Testis (tissue), 5 donors: ENCODE measurements around the gene ABCC10. TPM values are rescaled to one million over a fixed set of nuclear protein-coding genes. Genes with fewer than 3 reads are reported as not detected.
A peak's percentile ranks its signal among the peaks of the same experiment; 100 is the strongest.
"Not testable (repeated sequence)": the region's sequence is repeated elsewhere in the genome, so short reads cannot be mapped to it uniquely, and the experiment has no call there.

Experiments
- DNase-seq: peaks from one replicate; pipeline ENCODE4 v3.0.0-alpha.2; 2019
- H3K27ac ChIP-seq, 2 donors: fragments of 200-600 bp; sonication (generic); one replicate each; pipeline ENCODE4 v1.5.1; 2019
- H3K27me3 ChIP-seq: fragments of 200-600 bp; sonication (generic); one replicate; pipeline ENCODE4 v1.5.1; 2019
- H3K36me3 ChIP-seq: fragments of 200-600 bp; sonication (generic); one replicate; pipeline ENCODE4 v1.5.1; 2017; ENCODE audit warnings: low read depth; ENCODE audit errors: missing control alignments
- H3K4me1 ChIP-seq: fragments of 200-600 bp; sonication (generic); one replicate; pipeline ENCODE4 v1.5.1; 2019
- H3K4me3 ChIP-seq, 2 donors: fragments of 200-600 bp; sonication (generic); one replicate each; pipeline ENCODE4 v1.5.1; 2017 to 2019
- H3K9me3 ChIP-seq: fragments of 200-600 bp; sonication (generic); one replicate; pipeline ENCODE4 v1.5.1; 2017
- CTCF ChIP-seq, 3 experiments: fragments of 450-650 bp in 2 of 3; fragments of 200-600 bp in 1 of 3; sonication (generic) in 1 of 3; IDR thresholded peaks; one replicate each; pipeline ENCODE4 v1.5.1; 2016 to 2019; ENCODE audit warnings: antibody characterized with exemption in 3 of 3, mild to moderate bottlenecking in 2 of 3, moderate library complexity in 1 of 3
- POLR2A ChIP-seq: fragments of 450-650 bp; IDR thresholded peaks from one replicate; pipeline ENCODE4 v1.6.1; 2017; ENCODE audit warnings: antibody characterized with exemption, mild to moderate bottlenecking, moderate library complexity
- WGBS, 2 donors: methylation state at CpG; one replicate each; pipeline ENCODE4 v1.1.5; 2018; 5-methylcytosine and 5-hydroxymethylcytosine counted together
- intact Hi-C: fragments of 100-400 bp; cut with DNase I; formaldehyde crosslinking; loops from one replicate; pipeline ENCODE4 v1.15.1; 2023; ENCODE audit warnings: low total_unique reads
- long read RNA-seq, 2 donors: transcript quantifications; one replicate each; lab custom pipeline, GENCODE V29; 2026
- polyA plus RNA-seq: library from polyadenylated mRNA; stranded (reverse); fragments of 350-450 nt; fragmentation: Illumina TruSeq; extraction: RNeasy Lipid Tissue Mini Kit (QIAGEN cat#74804); gene quantifications from one replicate; pipeline ENCODE4 v1.2.3, GENCODE V29; 2014; ENCODE audit warnings: low read depth, low replicate concordance; ENCODE audit not compliant: insufficient read depth
- total RNA-seq, 2 donors: library from RNA; depleted of rRNA; stranded (reverse); fragments of >200 nt; gene quantifications; one replicate each; pipeline ENCODE4 v1.2.3, GENCODE V29; 2016

Gene ABCC10, protein sequence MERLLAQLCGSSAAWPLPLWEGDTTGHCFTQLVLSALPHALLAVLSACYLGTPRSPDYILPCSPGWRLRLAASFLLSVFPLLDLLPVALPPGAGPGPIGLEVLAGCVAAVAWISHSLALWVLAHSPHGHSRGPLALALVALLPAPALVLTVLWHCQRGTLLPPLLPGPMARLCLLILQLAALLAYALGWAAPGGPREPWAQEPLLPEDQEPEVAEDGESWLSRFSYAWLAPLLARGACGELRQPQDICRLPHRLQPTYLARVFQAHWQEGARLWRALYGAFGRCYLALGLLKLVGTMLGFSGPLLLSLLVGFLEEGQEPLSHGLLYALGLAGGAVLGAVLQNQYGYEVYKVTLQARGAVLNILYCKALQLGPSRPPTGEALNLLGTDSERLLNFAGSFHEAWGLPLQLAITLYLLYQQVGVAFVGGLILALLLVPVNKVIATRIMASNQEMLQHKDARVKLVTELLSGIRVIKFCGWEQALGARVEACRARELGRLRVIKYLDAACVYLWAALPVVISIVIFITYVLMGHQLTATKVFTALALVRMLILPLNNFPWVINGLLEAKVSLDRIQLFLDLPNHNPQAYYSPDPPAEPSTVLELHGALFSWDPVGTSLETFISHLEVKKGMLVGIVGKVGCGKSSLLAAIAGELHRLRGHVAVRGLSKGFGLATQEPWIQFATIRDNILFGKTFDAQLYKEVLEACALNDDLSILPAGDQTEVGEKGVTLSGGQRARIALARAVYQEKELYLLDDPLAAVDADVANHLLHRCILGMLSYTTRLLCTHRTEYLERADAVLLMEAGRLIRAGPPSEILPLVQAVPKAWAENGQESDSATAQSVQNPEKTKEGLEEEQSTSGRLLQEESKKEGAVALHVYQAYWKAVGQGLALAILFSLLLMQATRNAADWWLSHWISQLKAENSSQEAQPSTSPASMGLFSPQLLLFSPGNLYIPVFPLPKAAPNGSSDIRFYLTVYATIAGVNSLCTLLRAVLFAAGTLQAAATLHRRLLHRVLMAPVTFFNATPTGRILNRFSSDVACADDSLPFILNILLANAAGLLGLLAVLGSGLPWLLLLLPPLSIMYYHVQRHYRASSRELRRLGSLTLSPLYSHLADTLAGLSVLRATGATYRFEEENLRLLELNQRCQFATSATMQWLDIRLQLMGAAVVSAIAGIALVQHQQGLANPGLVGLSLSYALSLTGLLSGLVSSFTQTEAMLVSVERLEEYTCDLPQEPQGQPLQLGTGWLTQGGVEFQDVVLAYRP (N-terminal part only)
- total RNA-seq: 10 to 100 TPM; 29.2 to 34.0 TPM
- 21.0 TPM for polyA plus RNA-seq
- long read RNA-seq, donor 1, partial matches to known transcripts: 9 of 9 reads
- long read RNA-seq, donor 1, other reads (novel, unspliced or antisense): 0 of 9 reads
- long read RNA-seq, donor 2, full-length matches to known transcripts: 1 of 1 reads
- long read RNA-seq, donor 2, partial matches to known transcripts: 0 of 1 reads
- long read RNA-seq, donor 2, other reads (novel, unspliced or antisense): 0 of 1 reads

DNA sequence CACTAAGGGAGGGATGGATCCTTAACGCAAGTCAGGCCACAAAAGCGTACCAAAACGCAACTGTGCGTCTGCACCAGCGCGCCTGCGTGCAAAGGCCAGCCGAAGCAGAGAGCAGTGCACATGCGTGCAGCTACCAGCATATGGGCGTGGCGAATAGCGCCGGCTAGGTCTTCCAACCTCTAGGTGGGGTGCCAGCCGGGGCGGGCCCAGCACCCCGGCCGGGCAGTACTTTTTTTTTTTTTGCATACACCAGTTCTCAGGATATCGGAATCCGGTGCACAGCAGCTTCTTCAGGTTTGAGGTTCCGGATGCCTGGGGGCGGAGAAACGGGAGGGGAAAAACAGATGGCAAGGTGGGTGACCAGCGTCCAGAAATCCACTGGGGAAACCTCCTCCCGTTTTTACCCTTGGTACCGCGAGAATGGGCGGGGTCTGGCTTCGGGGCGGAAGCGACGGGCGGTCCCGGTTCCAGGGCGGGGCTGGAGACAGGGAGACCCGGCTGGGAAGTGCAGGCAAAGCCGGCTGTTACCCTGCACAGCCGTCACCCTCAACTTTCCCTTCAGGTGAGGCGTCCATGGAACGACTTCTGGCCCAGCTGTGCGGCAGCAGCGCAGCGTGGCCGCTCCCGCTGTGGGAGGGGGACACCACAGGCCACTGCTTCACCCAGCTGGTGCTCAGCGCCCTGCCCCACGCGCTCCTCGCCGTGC, at the start of gene ABCC10:
Gene ABCC10, plus strand, starts transcription at position 136 of the 706 bp plus-strand sequence. Its CDS starts 438 bp downstream, at position 574.
- peak; percentile 95 for DNase-seq
- H3K27me3 ChIP-seq: no peaks in the 10 kb centered on the region
- intact Hi-C loops: no loop called here
- TF ChIP-seq POLR2A (no peak), CTCF (IDR thresholded peaks at IDR 0.05) (peak in 1 of 3 experiments; percentile 32)
- H3K27ac ChIP-seq: peak within 1 kb of the TSS; percentile 68 to 86
- no peaks in the 10 kb centered on the region for H3K9me3 ChIP-seq
- peak within 1 kb of the TSS; percentile 66 to 83 for H3K4me3 ChIP-seq
- 0 to 1% methylated on average over 40 to 48 of the region's 49 CpGs for WGBS, 2 donors
- H3K36me3 ChIP-seq: no peaks in the 10 kb centered on the region
- peaks cover 6% of the 10 kb centered on the region for H3K4me1 ChIP-seq

- Histone ChIP-seq H3K4me3 (no peak overlapping the region), H3K27ac (no peak overlapping the region), H3K36me3 (no peaks in the 10 kb centered on the region), H3K9me3 (no peaks in the 10 kb centered on the region), H3K27me3 (no peaks in the 10 kb centered on the region), H3K4me1 (no peaks in the 10 kb centered on the region)
- 78% methylated on average over 2 of the region's 2 CpGs for WGBS, 2 donors
- TF ChIP-seq POLR2A: no peak
- no peak for TF ChIP-seq CTCF (IDR thresholded peaks at IDR 0.05)
- intact Hi-C loops: no loop called here
- DNase-seq: no peak
Observed at GRCh38 chr6:43377710-43378229, 49.6 kb upstream of the ABCC10 start.

DNA sequence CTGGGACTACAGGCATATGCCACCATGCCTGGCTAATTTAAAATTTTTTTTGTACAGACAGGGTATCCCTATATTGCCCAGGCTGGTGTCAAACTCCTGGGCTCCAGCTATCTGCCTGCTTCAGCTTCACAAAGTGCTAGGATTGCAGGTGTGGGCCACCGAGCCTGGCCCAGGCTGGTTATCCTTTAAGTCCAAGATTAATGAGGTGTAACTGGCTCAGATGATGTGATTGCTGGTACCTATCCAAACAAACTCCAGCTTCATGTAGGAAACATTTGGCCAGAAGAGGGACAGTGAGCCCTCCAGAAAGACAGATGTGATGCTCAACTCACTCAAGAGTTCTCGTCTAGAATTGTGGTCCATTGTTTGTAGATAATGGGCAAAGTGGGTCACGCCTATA, 48.7 kb upstream of the ABCC10 start:
- intact Hi-C loops: no loop called here
- H3K27me3 ChIP-seq: no peaks in the 10 kb centered on the region
- H3K4me3 ChIP-seq: no peak overlapping the region
- WGBS, 2 donors: 70 to 73% methylated on average over 3 of the region's 3 CpGs
- H3K36me3 ChIP-seq: no peaks in the 10 kb centered on the region
- no peaks in the 10 kb centered on the region for H3K9me3 ChIP-seq
- no peak overlapping the region for H3K27ac ChIP-seq
- TF ChIP-seq POLR2A: no peak
- TF ChIP-seq CTCF (IDR thresholded peaks at IDR 0.05): no peak
- no peaks in the 10 kb centered on the region for H3K4me1 ChIP-seq
- DNase-seq: no peak

GRCh38 chr6:43380858-43381257, 46.5 kb upstream of the ABCC10 start:
- intact Hi-C loops, H3K27me3 ChIP-seq, H3K36me3 ChIP-seq, DNase-seq, H3K9me3 ChIP-seq, H3K4me1 ChIP-seq, H3K27ac ChIP-seq, H3K4me3 ChIP-seq: not testable (repeated sequence)
- WGBS, 2 donors: 89 to 95% methylated on average over 9 of the region's 9 CpGs
